HCT116 (cell line): ENCODE measurements around the gene ASAP2. TPM values are rescaled to one million over a fixed set of nuclear protein-coding genes. Genes with fewer than 3 reads are reported as not detected.

Experiments used
- ATAC-seq: fragments of 200-7000 bp; cut with Tn5 transposase; 2 replicates; pipeline ENCODE4 v1.9.1; 2020; ENCODE audit warnings: mild to moderate bottlenecking, moderate library complexity
- BruUV-seq: library from RNA; stranded (reverse); fragments of 400-500 nt; replicated peaks from 2 replicates; lab custom pipeline; 2021; lab: Mats Ljungman, UMichigan
- CTCF ChIA-PET: fragments of 300-600 bp; sonication (Branson Sonifier 250); formaldehyde crosslinking; loops from one replicate; lab custom pipeline; 2021; ENCODE audit warnings: antibody characterized with exemption; lab: Charles Lee
- POLR2A ChIA-PET: fragments of 300-600, 350-600 bp; sonication (Branson Sonifier 250); formaldehyde crosslinking; loops from one replicate; lab custom pipeline; 2021; ENCODE audit warnings: antibody characterized with exemption; lab: Charles Lee
- RAD21 ChIA-PET, 2 experiments: fragments of 300-600 bp; sonication (Branson Sonifier 250); formaldehyde crosslinking; loops; one replicate each; lab custom pipeline; 2023; ENCODE audit warnings: low total read pairs in 2 of 2; ENCODE audit not compliant: uncharacterized antibody in 2 of 2, unreplicated experiment in 2 of 2, low non-redundant PET in 1 of 2; lab: Charles Lee
- DNase-seq: peaks from one replicate; pipeline ENCODE4 v3.0.0-alpha.2; 2010; ENCODE audit warnings: low read depth, low spot score
- H2AFZ ChIP-seq: fragments of 200-600 bp; shearing (Covaris generic), sonication (generic); 2 replicates; pipeline ENCODE4 v1.6.1; 2017; ENCODE audit warnings: low read depth, mixed run types, mixed read lengths, antibody characterized with exemption, low read length; ENCODE audit not compliant: poor library complexity, severe bottlenecking
- H3K27ac ChIP-seq: 2 replicates; pipeline ENCODE4 v1.5.1; 2012; ENCODE audit warnings: low read depth, low read length
- H3K27me3 ChIP-seq: fragments of 200-600 bp; sonication (generic); 2 replicates; pipeline ENCODE4 v1.6.1; 2016; ENCODE audit warnings: mixed run types, low read length, mixed read lengths; ENCODE audit not compliant: insufficient read depth
- H3K36me3 ChIP-seq, 2 experiments: fragments of 200-500 bp in 1 of 2; fragments of 200-600 bp in 1 of 2; sonication (Bioruptor generic) in 1 of 2; sonication (generic) in 1 of 2; 2 replicates each; pipeline versions ENCODE4 v1.5.1 to v1.6.1; 2014 to 2016; ENCODE audit warnings: low read length in 2 of 2, inconsistent platforms in 1 of 2, mixed read lengths in 1 of 2, mixed run types in 1 of 2; ENCODE audit not compliant: insufficient read depth in 2 of 2, control insufficient read depth in 1 of 2
- H3K4me1 ChIP-seq, 2 experiments: fragments of 200-600 bp in 1 of 2; sonication (generic) in 1 of 2; 2 replicates each; pipeline versions ENCODE4 v1.5.1 to v1.6.1; 2012 to 2017; ENCODE audit warnings: low read length in 2 of 2, inconsistent platforms in 1 of 2, mild to moderate bottlenecking in 1 of 2, mixed read lengths in 1 of 2, mixed run types in 1 of 2, moderate library complexity in 1 of 2; ENCODE audit not compliant: insufficient read depth in 2 of 2, control insufficient read depth in 1 of 2
- H3K4me2 ChIP-seq: fragments of 200-600 bp; sonication (generic); 2 replicates; pipeline ENCODE4 v1.6.1; 2017; ENCODE audit warnings: mixed run types, low read length, mixed read lengths
- H3K4me3 ChIP-seq, 2 experiments: fragments of 200-600 bp in 1 of 2; sonication (generic) in 1 of 2; replicated peaks in 1 of 2; 2 replicates each; pipeline ENCODE4 v1.5.1; 2011 to 2016; ENCODE audit warnings: low read length in 2 of 2, control low read depth in 1 of 2, low read depth in 1 of 2, mild to moderate bottlenecking in 1 of 2, mixed read lengths in 1 of 2, mixed run types in 1 of 2
- H3K79me2 ChIP-seq: fragments of 200-600 bp; sonication (generic); 2 replicates; pipeline ENCODE4 v1.6.1; 2017; ENCODE audit warnings: mild to moderate bottlenecking, mixed run types, low read length, moderate library complexity, mixed read lengths; ENCODE audit not compliant: insufficient read depth
- H3K9ac ChIP-seq: fragments of 200-600 bp; sonication (generic); 2 replicates; pipeline ENCODE4 v1.6.1; 2016; ENCODE audit warnings: low read length, mixed read lengths
- H3K9me2 ChIP-seq: fragments of 200-600 bp; sonication (generic), shearing (Covaris generic); 2 replicates; pipeline ENCODE4 v1.6.1; 2017; ENCODE audit warnings: mixed run types, mild to moderate bottlenecking, moderate library complexity; ENCODE audit not compliant: insufficient read depth
- H3K9me3 ChIP-seq, 2 experiments: fragments of 200-500 bp in 1 of 2; fragments of 200-600 bp in 1 of 2; sonication (Bioruptor generic) in 1 of 2; sonication (generic) in 1 of 2; 2 replicates each; pipeline ENCODE4 v1.6.1; 2014 to 2017; ENCODE audit warnings: low read length in 2 of 2, mixed read lengths in 2 of 2, inconsistent platforms in 1 of 2, low read depth in 1 of 2, mild to moderate bottlenecking in 1 of 2, mixed run types in 1 of 2, moderate library complexity in 1 of 2; ENCODE audit not compliant: control insufficient read depth in 1 of 2, insufficient read depth in 1 of 2
- H4K20me1 ChIP-seq: fragments of 200-600 bp; sonication (generic), shearing (Covaris generic); 2 replicates; pipeline ENCODE4 v1.6.1; 2017; ENCODE audit warnings: mixed run types, mild to moderate bottlenecking, moderate library complexity; ENCODE audit not compliant: insufficient read depth
- ELF1 ChIP-seq: IDR thresholded peaks from 2 replicates; pipeline ENCODE4 v1.6.1; 2012; ENCODE audit warnings: low read depth, borderline replicate concordance
- EZH2phosphoT487 ChIP-seq: fragments of 200-600 bp; IDR thresholded peaks from 2 replicates; pipeline ENCODE4 v1.6.1; 2018; ENCODE audit warnings: antibody characterized with exemption, borderline replicate concordance
- POLR2A ChIP-seq: IDR thresholded peaks from 2 replicates; pipeline ENCODE4 v1.7.0; 2011; ENCODE audit warnings: borderline replicate concordance; ENCODE audit not compliant: insufficient read depth, insufficient read length; ENCODE audit errors: extremely low read depth
- RAD21 ChIP-seq: IDR thresholded peaks from 2 replicates; pipeline ENCODE4 v1.6.1; 2012; ENCODE audit warnings: low read depth, mild to moderate bottlenecking
- REST ChIP-seq: IDR thresholded peaks from 2 replicates; pipeline ENCODE4 v1.6.1; 2012; ENCODE audit warnings: low read depth
- TCF7L2 ChIP-seq: IDR thresholded peaks from 2 replicates; pipeline ENCODE4 v1.7.0; 2011; ENCODE audit warnings: borderline replicate concordance, inconsistent platforms; ENCODE audit not compliant: insufficient read depth, insufficient read length; ENCODE audit errors: extremely low read depth
- YY1 ChIP-seq: IDR thresholded peaks from 2 replicates; pipeline ENCODE4 v1.6.1; 2011; ENCODE audit warnings: low read length, low read depth, moderate library complexity, mild to moderate bottlenecking; ENCODE audit not compliant: insufficient replicate concordance; ENCODE audit errors: extremely low read depth
- ZNF274 ChIP-seq: fragments of 200-500 bp; sonication (Bioruptor generic); IDR thresholded peaks from 2 replicates; pipeline ENCODE4 v1.6.1; 2014; ENCODE audit warnings: mild to moderate bottlenecking, low read depth, low read length, inconsistent platforms
- intact Hi-C: fragments of 100-400 bp; cut with micrococcal nuclease; formaldehyde crosslinking; loops from 2 replicates; pipeline ENCODE4 v1.10.0; 2022
- total RNA-seq: library from RNA; stranded (reverse); gene quantifications from one replicate; pipeline ENCODE4 v1.2.1, GENCODE V29; 2021; ENCODE audit not compliant: unreplicated experiment
- TF ChIP-seq, protein P1 (sequence below): IDR thresholded peaks from 2 replicates; pipeline ENCODE4 v1.6.1; 2012

The ASAP2 gene
- total RNA-seq, 1 experiment from 2014 or later: 16.5 TPM

GRCh38 chr2:9237831-9238230, 31.2 kb downstream of the ASAP2 start (continued):
- TF ChIP-seq ZNF274 (no peak), RAD21 (no peak)

- ATAC-seq: no peak
- no peak for DNase-seq
- Histone ChIP-seq H3K36me3 (no peaks in the 10 kb centered on the region), H3K9me3 (no peaks in the 10 kb centered on the region), H3K4me2 (no peak overlapping the region), H3K4me1 (peaks cover 43 to 58% of the 10 kb centered on the region in 2 experiments), H2AFZ (no peak overlapping the region), H3K27ac (no peak overlapping the region), H3K79me2 (peaks cover 54% of the 10 kb centered on the region), H3K9me2 (no peaks in the 10 kb centered on the region), H3K9ac (no peak overlapping the region), H3K4me3 (no peak overlapping the region), H4K20me1 (no peaks in the 10 kb centered on the region), H3K27me3 (no peaks in the 10 kb centered on the region)
- RAD21 ChIA-PET: no interaction called here
- intact Hi-C loops: no loop called here
- TF ChIP-seq TCF7L2: no peak
- TF ChIP-seq YY1: no peak
- TF ChIP-seq REST: no peak
- TF ChIP-seq, protein P1, sequence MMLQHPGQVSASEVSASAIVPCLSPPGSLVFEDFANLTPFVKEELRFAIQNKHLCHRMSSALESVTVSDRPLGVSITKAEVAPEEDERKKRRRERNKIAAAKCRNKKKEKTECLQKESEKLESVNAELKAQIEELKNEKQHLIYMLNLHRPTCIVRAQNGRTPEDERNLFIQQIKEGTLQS: no peak
- no peak for TF ChIP-seq POLR2A
- no peak for TF ChIP-seq EZH2phosphoT487
- TF ChIP-seq ELF1: no peak
- CTCF ChIA-PET: no interaction called here
- POLR2A ChIA-PET: no interaction called here
- BruUV-seq: no TSS peak
Measured at GRCh38 chr2:9238591-9239326, 32.1 kb downstream of the ASAP2 start.
